Stimulated activated CD4-positive, alpha-beta T cell treated with anti-CD3 and anti-CD28 coated beads, Interleukin-1b, Interleukin-23, amount 100 ng/mL, for 48 hours (primary cell): ENCODE results near the gene DTX1.
A peak's percentile ranks its signal among the peaks of the same experiment; 100 is the strongest.
"Not testable (repeated sequence)": the region's sequence is repeated elsewhere in the genome, so short reads cannot be mapped to it uniquely, and the experiment has no call there.

ENCODE experiments used
- DNase-seq: peaks from one replicate; pipeline ENCODE4 v3.0.0-alpha.2; 2020

Gene DTX1

DNA sequence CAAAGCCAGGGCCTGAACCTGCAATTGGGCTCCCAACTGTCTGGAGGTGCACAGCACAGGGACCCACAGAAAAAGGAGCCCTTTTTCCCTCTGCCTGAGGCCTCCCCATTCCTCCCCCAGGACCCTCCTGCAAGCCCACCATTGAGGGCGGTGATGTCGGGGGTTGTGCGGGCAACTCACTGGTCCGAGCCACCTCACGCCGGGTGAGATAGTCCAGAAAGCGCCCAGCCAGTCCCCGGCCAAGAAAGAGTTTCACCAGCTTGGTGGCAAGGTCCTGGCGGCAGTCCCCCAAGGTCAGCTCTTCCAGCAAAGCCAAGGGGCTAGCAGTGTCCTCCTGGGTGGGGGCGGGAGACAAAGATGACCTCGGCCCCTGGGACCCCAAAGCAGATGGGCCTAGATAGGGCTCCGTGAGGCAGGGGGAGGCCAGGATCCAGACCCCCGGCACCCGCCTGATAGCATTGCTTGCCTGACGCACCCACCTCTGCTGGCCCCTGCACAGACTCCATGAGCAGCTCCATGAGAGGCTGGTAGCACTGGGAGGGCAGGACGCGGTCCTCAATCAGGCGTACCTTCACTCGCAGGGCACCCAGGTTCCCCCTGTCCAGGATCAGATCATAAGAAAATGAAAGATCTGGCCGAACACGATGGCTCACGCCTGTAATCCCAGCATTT lies 59.1 kb downstream of the DTX1 start:
- DNase-seq: no peak

DNA sequence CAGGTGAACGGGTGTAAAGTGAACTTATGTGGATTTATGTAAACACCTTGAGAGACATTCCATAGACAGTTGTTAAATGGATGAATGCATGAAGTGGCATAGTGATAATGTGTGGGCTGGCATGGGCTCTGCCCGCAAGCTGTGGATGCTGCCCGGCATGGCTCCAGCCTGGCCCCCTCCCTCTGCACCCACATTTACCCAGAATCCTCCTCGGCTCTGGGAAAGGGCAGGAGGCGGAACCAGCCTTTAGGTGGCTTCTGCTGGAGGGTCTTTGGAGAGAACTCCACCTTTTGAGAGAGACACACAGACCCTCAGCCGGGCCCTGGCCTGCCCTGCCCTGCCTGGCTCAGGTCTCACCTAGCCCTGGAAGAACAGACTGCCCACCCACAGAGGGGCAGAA lies 60.3 kb downstream of the DTX1 start:
- no peak for DNase-seq

DNA sequence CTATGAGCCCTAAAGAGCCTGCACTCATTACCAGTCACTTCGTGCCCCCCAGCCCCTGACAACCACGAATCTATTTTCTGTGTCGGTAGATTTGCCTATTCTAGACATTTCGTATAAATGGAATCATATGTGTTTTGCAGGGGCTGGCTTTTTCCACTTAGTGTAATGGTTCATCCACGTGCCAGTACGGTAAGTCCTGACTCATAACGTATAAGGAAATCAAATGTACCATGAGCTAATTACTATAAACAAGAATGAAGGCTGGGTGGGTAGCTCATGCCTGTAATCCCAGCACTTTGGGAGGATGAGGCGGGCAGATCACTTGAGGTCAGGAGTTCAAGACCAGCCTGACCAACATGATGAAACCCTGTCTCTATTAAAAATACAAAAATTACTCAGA lies 61.2 kb downstream of the DTX1 start:
- not testable (repeated sequence) for DNase-seq

DNA sequence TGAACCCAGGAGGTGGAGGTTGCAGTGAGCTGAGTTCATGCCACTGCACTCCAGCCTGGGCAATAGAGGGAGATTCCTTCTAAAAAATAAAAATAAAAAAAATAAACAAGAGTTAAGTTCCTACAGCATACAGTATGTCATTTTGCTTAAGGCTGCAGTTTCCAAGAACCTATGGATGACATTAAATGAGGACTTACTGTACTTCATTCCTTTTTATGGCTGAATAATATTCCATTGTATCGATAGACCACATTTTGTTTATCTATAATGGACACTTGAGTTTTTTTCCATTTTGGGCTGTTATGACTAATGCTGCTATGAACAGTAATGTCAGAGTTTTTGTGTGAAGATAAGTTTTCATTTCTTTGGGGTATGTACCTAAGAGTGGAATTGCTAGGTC lies 61.6 kb downstream of the DTX1 start:
- DNase-seq: no peak

DNA sequence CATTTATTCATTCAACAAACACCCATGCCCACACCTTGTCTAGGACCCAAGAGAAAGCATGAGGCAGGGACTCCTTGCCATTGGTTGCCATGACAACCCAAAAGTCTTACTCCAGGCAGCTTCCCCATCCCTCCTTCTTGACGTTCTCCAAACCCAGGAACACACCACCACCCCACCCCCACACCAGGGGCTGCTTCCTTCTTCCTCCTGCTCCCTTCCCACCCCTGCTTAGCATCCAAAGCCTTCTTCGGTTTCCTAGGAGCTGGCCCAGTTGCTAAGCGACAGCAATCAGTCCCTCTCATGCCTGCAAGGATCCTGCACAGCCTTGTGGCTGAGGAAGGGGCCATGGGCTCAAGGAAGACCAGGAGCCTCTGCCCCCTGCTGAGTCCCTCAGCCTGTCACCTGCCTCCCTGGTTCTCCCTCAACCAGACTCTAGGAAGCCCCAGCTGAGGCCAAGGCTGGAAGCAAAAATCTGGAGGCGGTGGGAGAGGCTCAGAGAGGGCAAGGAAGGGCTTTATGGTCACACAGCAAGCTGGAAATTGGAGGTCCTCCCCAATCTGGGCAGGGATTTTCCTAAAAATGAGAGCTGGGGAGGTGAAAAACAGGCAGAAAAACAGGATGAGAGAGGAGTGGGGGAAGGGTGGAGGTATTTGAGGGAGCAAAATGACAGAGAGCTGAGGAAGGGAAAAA lies 63.6 kb downstream of the DTX1 start:
- no peak for DNase-seq

DNA sequence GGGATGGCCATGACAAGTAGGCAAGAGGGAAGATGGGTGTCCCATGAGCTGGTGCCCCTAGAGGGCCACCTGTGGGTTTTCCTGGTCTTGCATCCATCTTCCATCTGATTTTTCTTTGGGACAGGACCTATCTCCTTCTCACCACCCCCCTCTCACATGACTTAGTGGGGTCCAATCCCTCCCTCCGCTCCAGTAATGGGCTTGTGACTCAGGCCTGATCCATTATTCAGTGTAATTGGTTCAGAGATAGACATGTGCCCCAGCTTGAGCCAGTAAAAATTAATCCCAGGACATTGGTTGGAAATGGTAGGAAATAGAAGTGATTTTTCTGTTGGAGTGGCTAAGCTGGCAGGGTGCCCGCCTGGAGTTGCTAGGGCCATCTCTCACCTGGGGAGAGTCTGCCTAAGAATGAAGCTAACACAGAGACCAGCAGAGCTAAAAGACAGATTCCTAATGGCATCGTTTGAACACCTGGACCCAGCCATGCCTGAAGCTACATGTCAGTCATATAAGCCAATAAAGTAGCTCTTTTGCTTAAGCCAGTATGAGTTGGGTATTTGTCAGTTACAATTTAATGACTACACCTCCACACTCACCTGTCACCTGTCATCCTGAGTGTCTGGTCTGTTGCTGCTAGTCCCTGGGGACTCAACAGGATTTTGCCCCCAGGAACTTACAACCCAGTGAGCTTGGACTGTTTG lies 64.3 kb downstream of the DTX1 start:
- DNase-seq: no peak

DNA sequence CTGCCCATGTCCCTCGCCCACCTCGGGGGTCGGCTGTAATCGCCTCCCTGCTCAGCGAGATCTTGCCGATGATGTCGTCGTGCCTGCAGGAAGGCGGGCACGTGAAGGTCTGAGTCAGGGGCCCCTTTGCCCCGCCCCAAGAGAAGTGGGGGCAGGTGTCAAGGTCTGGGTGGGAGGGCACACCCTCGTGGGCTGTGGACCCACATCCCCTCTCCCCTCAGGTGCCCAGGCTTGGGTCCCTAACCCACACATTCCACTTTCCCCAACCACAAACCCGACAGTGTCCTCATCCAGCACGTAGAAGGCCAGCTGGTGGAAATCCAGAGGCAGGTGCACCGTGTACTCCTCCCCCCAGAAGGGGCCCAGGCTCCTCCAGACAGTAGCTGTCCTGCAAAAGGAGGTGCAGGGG lies 71.3 kb downstream of the DTX1 start:
- no peak for DNase-seq

DNA sequence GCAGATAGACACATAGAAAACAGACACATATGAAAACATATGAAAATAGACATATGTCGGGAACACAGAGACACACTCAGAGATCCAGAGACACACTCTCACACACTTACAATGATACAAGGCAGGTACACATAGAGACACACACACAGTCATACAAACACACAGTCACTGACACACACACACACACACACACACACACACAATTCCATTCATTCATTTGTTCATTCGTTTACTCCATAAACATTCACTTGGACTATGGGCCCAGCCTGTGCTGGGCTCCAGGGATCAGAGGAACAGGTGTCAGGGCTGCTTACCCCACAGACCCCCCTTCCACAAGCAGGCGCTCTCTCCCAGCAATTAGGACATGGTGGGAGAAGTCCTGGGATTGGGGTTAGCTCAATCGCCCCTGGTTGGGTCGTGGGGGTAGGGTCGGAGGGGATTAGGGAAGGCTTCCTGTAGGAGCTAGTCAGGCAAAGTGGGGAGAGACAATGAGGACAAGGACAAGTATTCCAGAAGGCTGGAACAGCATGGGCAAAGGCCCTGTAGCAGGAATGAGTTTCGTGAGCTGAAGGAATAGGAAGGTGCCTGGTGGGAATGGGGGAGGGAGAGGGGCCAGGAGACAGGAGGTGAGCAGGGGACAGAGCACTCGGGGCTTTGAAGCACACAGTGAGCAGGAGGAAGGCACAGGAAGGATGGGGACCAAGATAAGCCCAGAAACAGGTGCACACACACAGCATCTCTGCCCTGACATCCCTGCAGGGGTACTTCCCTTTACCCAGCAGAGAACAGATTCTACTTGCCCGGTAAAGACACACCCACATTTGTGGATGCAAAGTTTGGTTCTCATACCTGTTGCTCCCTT lies 72.5 kb downstream of the DTX1 start:
- no peak for DNase-seq

DNA sequence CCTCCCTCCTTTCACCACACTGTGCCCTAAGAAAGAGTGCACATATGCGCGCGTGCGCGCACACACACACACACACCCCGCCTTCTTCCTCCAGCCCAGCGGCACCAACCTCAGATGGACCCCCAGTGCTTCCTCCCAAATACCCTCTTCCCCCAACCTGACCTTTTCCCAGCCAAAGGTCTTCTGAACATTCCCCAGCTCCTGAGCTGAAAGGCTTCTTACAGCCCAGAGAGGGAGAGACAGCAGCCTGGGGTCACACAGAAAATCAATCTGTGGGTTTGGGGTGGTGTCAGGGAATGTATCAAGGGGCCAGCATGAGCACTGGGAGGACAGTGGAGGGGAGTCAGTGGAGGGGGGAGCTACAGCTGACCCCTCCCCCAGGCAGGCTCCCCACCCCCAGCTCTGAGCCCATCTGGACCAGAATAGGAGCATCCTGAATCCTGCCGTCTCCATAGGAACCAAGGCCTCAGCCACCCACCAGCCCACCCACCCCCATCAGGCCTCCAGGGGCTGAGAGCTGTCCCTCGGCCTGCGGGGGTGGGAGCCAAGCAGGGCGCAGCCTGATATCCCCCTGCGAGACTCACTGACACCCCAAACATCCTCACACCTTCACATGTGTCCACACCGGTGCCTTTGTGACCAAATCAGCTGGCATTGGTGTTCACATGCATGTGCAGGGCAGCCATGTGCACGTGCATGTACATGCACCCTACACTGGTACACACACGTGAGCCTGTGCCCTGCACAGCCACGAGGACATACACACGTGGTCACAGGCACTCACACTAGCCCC lies 73.3 kb downstream of the DTX1 start:
- no peak for DNase-seq

DNA sequence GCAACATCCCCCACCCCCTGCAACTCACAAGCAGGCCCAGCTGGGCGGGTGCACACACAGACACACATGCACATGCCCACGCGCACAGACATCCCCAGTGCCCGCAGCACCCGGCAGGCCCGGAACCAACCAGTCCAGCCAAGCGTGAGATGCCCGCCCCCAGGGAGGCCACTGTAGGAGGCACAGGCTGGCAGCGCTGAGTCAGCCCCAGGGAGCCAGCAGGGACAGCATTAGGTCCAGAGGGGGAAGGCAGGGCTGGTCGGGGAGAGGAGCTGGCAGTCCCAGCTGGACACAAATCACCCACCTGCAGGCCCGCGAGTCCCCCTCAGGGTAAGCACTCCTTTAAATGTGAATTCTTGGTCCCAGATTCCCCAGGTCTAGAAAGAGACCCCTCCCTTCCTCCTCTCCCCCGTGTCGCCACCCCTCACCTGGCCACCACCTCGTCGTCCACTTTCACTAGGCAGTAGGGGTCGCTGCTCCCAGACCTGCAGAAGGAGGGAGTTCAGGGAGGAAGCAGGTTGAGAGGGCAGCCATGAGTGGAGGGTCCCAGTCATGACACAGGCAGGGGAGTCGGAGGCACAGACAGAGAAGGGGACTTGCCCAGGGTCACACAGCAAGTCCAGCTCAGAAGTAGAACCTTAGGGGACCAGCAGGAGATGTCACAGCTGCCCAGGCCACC lies 74.1 kb downstream of the DTX1 start:
- no peak for DNase-seq

DNA sequence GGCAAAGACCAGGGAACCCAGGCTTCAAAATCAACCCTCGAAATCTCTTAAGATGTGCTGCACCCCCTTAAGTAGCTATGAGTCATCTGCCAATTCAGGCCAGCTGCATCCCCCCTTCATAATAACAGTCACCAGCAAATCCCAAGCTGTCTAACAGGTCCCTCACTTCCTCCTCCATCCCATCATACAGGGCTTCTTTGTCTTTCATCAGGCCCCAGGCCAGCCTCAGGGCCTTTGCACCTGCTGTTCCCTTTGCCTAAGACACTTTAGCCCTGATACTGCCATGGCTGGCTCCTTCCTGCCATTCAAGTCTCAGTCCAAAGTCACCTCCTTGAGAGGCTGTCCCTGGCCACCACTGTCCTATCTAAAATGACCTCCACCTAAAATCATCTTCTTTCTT lies 75.0 kb downstream of the DTX1 start:
- DNase-seq: no peak

DNA sequence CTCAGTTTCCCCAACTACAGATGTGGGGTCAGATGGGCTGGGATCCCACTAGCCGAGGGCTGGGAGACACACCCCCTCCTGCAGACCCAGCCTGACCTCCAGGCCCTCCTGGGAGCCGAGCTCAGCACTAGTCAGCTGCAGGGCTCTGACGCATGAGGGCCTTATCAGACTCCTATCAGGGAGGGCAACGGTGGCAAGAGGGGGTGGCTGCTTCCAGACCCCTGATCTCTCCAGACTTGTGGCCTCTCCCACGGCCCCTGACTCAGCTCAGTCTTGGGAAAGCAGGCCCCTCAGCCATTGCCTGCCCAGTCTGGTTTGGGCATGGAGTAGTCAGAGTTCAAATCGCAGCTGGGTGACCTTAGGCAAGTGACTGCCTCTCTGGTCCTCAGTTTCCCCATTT lies 76.5 kb downstream of the DTX1 start:
- no peak for DNase-seq

DNA sequence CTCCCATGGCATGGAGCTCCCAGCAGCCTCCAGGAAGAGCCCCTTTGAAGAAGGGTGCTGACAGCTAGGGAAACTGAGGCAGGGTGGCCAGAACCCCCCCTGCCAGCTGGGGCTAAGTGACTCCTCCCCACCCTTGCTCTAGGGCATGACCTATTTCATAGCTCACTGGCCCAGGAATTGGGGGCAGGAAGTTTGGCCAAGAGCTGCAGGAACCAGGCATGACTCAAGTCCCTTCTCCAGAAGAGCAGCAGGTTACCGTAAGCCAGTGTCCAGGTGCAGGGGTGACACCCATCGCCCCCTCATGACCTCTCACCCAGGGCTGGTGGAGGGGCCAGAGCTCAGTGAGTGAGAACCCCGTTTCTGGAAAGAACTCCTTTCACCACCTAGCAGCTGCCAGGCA lies 77.1 kb downstream of the DTX1 start:
- DNase-seq: no peak

DNA sequence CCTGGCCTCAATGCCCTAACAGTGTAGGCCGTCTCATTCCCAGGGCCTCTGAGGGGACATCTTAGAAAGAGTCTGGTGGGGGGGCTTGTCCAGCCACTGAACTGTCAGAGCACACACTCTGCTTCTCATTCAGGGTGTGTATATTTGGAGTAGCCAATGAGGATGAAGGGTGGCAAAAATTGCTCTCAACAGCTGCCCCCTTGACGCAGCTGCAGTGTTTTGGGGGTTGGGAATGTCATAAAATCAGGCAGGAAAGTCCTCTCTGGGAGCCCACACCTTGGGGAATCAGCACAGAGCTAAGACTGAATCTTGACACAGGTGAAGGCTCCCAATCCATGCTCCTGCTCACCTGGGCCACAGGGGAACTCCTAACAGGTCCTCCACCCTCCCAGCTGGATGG lies 77.5 kb downstream of the DTX1 start:
- DNase-seq: no peak

DNA sequence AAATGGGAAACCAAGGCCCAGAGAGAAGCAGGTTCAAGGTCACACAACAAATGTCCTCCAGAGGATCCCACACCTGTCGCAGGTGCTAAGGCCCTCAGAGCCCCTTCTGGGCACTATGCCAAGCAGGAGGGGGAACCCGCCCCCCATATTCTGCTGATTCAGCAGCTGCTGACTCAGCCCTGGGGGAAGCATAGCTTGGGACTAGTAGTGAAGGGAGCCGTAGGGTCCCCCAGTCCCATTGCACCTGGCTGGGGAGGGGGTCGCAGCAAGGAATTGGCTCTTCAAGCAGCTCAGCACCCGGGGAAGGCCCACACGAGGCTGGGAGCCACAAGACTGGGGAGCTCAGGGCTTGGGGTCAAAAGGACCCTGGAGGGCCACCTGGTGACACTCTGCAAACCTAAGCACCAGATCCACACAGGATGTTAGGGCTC lies 78.0 kb downstream of the DTX1 start:
- no peak for DNase-seq

DNA sequence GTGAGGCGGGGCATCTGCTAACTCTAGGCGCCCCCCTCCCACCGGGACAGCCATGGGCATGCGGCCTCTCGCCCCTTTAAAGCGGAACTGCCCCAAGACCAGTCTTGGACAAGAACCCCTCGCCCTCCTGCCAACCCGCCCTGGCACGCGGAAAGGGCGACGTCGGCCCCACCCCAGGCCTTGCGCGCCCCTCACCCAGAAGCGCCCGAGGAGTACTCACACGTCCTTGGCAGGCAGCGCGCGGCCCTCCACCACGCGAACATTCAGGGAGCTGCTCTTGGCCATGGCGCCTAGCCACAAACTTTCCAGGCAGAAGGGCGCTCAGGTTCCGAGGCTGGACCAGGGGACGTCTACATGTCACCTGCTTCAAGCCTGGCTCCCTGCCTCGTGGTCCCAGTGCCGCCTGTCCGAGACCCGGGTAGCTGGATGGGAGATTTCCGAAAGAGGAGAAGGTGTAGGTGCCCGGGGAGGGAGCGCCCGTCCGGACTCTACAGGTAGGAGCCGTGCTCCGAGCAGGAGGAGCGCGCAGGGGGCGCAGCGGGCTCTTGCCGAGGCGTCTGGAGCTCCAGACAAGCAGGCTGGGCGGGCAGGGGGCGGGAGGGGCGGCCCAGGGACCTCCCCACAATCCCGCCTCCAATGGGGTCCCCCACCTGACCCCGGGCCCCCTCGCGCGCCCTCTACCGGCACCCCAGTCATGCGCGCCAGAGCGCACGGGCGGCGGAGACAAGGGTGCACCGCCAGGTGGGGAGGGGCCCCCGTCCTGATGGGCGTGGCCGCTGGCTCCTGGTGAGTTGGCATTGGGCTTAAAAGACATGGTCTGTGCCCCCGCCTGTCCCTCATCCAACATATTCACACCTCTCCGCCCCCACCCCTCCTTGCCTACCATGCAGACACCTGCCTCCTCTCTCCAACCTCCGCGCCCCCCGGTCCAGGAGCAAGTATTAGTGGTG lies 78.9 kb downstream of the DTX1 start, which contains the start of gene RASAL1:
Gene RASAL1 (minus strand): TSS at position 584 of the 950 bp plus-strand sequence. CDS start 299 bp downstream, at position 285.
- peak; percentile 90 for DNase-seq

DNA sequence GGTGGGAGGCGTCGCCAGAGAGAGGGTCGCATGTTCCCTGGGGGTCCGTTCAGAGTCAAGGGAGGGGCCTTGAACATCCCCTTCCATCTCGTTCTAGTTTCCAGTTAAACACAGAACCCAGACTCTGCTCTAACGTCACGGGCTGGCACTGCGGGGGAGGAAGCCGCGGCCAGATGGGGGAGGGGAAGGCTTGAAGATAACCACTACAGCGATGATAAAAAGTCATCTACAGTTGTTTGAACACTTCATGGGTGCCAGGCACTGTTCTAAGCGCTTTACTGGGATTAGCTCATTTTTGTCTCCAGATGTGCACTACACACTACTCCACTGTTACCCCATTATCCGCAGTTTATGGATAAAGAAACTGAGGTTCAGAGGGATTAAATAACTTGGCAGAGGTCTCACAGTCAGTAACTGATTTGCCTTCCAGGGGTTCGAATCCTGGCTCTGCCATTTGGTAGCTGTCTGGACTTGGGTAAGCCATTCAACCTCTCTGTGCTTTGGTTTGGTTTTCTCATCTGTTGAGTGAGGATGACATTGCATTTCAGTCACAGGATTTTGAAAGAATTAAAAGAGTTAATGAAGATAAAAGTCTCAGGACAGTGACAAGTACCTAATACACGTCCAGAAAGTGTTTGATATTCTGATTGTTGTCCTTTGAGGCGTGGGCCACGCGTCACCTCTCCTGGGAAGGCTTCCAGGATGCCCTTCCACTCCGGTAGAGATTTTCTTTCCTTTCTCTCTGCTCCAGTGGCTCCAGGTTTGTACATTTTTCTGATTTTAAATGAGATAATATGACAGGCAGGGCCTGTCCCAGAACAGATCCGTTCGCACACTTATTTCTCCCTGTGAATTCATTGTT lies 79.8 kb downstream of the DTX1 start:
- DNase-seq: peak; percentile 81

DNA sequence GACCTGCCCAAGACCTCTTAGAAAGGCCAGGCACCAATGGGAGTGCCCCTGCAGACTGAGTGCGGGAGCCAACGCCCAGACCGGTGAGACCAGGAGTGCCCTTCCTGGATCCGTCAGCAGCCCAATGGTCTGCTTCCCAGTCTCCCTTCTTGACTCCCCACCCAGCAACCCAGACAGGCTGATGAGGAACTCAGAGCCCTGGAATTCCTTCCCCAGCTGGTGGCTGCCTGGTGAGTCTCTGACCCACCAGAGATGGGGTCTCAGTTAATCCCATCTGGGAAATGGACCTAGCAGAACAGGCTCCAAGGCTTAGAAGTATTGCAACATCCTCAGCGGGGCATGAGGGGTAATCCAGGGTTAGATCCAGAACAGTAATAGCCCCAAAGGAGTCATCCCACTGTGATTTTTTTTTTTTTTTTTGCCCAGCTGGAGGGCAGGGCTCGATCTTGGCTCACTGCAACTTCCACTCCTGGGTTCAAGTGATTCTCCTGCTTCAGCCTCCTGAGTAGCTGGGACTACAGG lies 80.5 kb downstream of the DTX1 start:
- DNase-seq: no peak
